Neural progenitor cell (in vitro differentiated cells): ENCODE data around the gene PHYHD1. TPM values are rescaled to one million over a fixed set of nuclear protein-coding genes. Genes with fewer than 3 reads are reported as not detected.

Source experiments
- DNase-seq: peaks from one replicate; pipeline ENCODE4 v3.0.0-alpha.2; 2016; ENCODE audit warnings: low spot score
- H2AFZ ChIP-seq: fragments of 200-600 bp; sonication (generic); replicated peaks from 2 replicates; pipeline ENCODE4 v1.6.1; 2016; ENCODE audit warnings: antibody characterized with exemption
- H3F3A ChIP-seq: fragments of 200-600 bp; sonication (generic); 2 replicates; pipeline ENCODE4 v1.6.1; 2016; ENCODE audit warnings: antibody characterized with exemption, low read depth
- H3K27ac ChIP-seq: fragments of 200-600 bp; sonication (generic); 2 replicates; pipeline ENCODE4 v1.5.1; 2016; ENCODE audit warnings: mild to moderate bottlenecking
- H3K27me3 ChIP-seq: fragments of 200-600 bp; sonication (generic); 2 replicates; pipeline ENCODE4 v1.6.1; 2016; ENCODE audit warnings: mild to moderate bottlenecking, moderate library complexity
- H3K36me3 ChIP-seq: fragments of 200-600 bp; sonication (generic); 2 replicates; pipeline ENCODE4 v1.5.1; 2016
- H3K4me1 ChIP-seq: fragments of 200-600 bp; sonication (generic); 2 replicates; pipeline ENCODE4 v1.6.1; 2016; ENCODE audit warnings: mixed run types
- H3K4me2 ChIP-seq: fragments of 200-600 bp; sonication (generic); 2 replicates; pipeline ENCODE4 v1.6.1; 2016
- H3K4me3 ChIP-seq: fragments of 200-600 bp; sonication (generic); 2 replicates; pipeline ENCODE4 v1.5.1; 2016
- H3K79me2 ChIP-seq: fragments of 200-600 bp; sonication (generic); 2 replicates; pipeline ENCODE4 v1.6.1; 2016; ENCODE audit warnings: low read depth
- H3K9ac ChIP-seq: fragments of 200-600 bp; sonication (generic); 2 replicates; pipeline ENCODE4 v1.6.1; 2016
- H3K9me3 ChIP-seq: fragments of 200-600 bp; sonication (generic); 2 replicates; pipeline ENCODE4 v1.5.1; 2016; ENCODE audit warnings: low read depth
- H4K20me1 ChIP-seq: fragments of 200-600 bp; sonication (generic); 2 replicates; pipeline ENCODE4 v1.6.1; 2016; ENCODE audit warnings: low read depth
- H3K27ac Mint-ChIP-seq: 3 replicates; pipeline ENCODE4 v1.8.0; 2021; ENCODE audit warnings: mixed read lengths
- H3K27me3 Mint-ChIP-seq: 2 replicates; pipeline ENCODE4 v1.8.0; 2022; ENCODE audit warnings: low read depth, mild to moderate bottlenecking, inconsistent platforms, moderate library complexity, mixed read lengths; ENCODE audit not compliant: insufficient read depth
- H3K36me3 Mint-ChIP-seq: 3 replicates; pipeline ENCODE4 v1.8.0; 2021; ENCODE audit warnings: mixed read lengths
- H3K4me1 Mint-ChIP-seq: 3 replicates; pipeline ENCODE4 v1.8.0; 2021; ENCODE audit warnings: mixed read lengths
- H3K4me3 Mint-ChIP-seq: 3 replicates; pipeline ENCODE4 v1.8.0; 2021; ENCODE audit warnings: mild to moderate bottlenecking, moderate library complexity, mixed read lengths
- H3K9me3 Mint-ChIP-seq: 3 replicates; pipeline ENCODE4 v1.8.0; 2020; ENCODE audit warnings: mixed read lengths
- EZH2 ChIP-seq: fragments of 200-600 bp; sonication (generic); IDR thresholded peaks from 2 replicates; pipeline ENCODE4 v1.6.1; 2017; ENCODE audit warnings: antibody characterized with exemption, mild to moderate bottlenecking, moderate library complexity
- EZH2phosphoT487 ChIP-seq: fragments of 200-600 bp; sonication (generic); IDR thresholded peaks from 2 replicates; pipeline ENCODE4 v1.6.1; 2017; ENCODE audit warnings: antibody characterized with exemption
- total RNA-seq: library from RNA; depleted of rRNA; stranded (reverse); fragments of >200 nt; gene quantifications from 2 replicates; pipeline ENCODE4 v1.2.3, GENCODE V29; 2015; ENCODE audit warnings: low replicate concordance
- TF ChIP-seq, protein P1 (sequence below): fragments of 200-600 bp; sonication (generic); IDR thresholded peaks from 2 replicates; pipeline ENCODE4 v1.5.1; 2017; ENCODE audit warnings: antibody characterized with exemption, mild to moderate bottlenecking

The PHYHD1 gene
- total RNA-seq, 1 donor from 2014 or later = 15.2 TPM

- no peak for TF ChIP-seq EZH2phosphoT487
- no peak for TF ChIP-seq EZH2
- TF ChIP-seq, protein P1, sequence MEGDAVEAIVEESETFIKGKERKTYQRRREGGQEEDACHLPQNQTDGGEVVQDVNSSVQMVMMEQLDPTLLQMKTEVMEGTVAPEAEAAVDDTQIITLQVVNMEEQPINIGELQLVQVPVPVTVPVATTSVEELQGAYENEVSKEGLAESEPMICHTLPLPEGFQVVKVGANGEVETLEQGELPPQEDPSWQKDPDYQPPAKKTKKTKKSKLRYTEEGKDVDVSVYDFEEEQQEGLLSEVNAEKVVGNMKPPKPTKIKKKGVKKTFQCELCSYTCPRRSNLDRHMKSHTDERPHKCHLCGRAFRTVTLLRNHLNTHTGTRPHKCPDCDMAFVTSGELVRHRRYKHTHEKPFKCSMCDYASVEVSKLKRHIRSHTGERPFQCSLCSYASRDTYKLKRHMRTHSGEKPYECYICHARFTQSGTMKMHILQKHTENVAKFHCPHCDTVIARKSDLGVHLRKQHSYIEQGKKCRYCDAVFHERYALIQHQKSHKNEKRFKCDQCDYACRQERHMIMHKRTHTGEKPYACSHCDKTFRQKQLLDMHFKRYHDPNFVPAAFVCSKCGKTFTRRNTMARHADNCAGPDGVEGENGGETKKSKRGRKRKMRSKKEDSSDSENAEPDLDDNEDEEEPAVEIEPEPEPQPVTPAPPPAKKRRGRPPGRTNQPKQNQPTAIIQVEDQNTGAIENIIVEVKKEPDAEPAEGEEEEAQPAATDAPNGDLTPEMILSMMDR = no peak
- H3K4me1 ChIP-seq = no peaks in the 10 kb centered on the region
- no peak overlapping the region for H3K9ac ChIP-seq
- H3K4me3 ChIP-seq = no peak overlapping the region
- no peak overlapping the region for H3K27ac ChIP-seq
- H3K27me3 Mint-ChIP-seq = no peaks in the 10 kb centered on the region
- no peaks in the 10 kb centered on the region for H3K36me3 ChIP-seq
- H3K27me3 ChIP-seq = no peaks in the 10 kb centered on the region
- no peaks in the 10 kb centered on the region for H3K9me3 ChIP-seq
- H2AFZ ChIP-seq = no peak overlapping the region
- H3K27ac Mint-ChIP-seq = no peak overlapping the region
- H3K36me3 Mint-ChIP-seq = peaks cover 15% of the 10 kb centered on the region
- no peak for DNase-seq
- no peaks in the 10 kb centered on the region for H3K9me3 Mint-ChIP-seq
- H3F3A ChIP-seq = no peaks in the 10 kb centered on the region
- no peak overlapping the region for H3K4me2 ChIP-seq
- peaks cover 16% of the 10 kb centered on the region for H3K79me2 ChIP-seq
- H3K4me3 Mint-ChIP-seq = no peak overlapping the region
- H4K20me1 ChIP-seq = peaks cover 6% of the 10 kb centered on the region
- no peaks in the 10 kb centered on the region for H3K4me1 Mint-ChIP-seq
Observed at GRCh38 chr9:128903871-128904620, 16.7 kb upstream of the PHYHD1 start.

GRCh38 chr9:128905964-128906363, 14.8 kb upstream of the PHYHD1 start:
- Histone ChIP-seq H3K9me3 (no peaks in the 10 kb centered on the region), H4K20me1 (peaks cover 19% of the 10 kb centered on the region), H2AFZ (no peak overlapping the region), H3K79me2 (peaks cover 15% of the 10 kb centered on the region), H3K9ac (no peak overlapping the region), H3K27ac (no peak overlapping the region), H3K36me3 (no peaks in the 10 kb centered on the region), H3K4me1 (no peaks in the 10 kb centered on the region), H3K27me3 (no peaks in the 10 kb centered on the region), H3F3A (no peaks in the 10 kb centered on the region), H3K4me2 (no peak overlapping the region), H3K4me3 (no peak overlapping the region)
- DNase-seq = no peak
- H3K27ac Mint-ChIP-seq = no peak overlapping the region
- no peak overlapping the region for H3K4me3 Mint-ChIP-seq
- H3K36me3 Mint-ChIP-seq = peaks cover 19% of the 10 kb centered on the region
- TF ChIP-seq, protein P1 = no peak
- TF ChIP-seq EZH2phosphoT487 (no peak), EZH2 (no peak)
- no peaks in the 10 kb centered on the region for H3K27me3 Mint-ChIP-seq
- H3K9me3 Mint-ChIP-seq = no peaks in the 10 kb centered on the region
- H3K4me1 Mint-ChIP-seq = peaks cover under 1% of the 10 kb centered on the region

GRCh38 chr9:128906741-128907140, 14.0 kb upstream of the PHYHD1 start:
- H3K27ac Mint-ChIP-seq = no peak overlapping the region
- H3K9me3 ChIP-seq = no peaks in the 10 kb centered on the region
- peaks cover 7% of the 10 kb centered on the region for H3K4me1 ChIP-seq

More at GRCh38 chr9:128906741-128907140, 14.0 kb upstream of the PHYHD1 start:
- DNase-seq = no peak
- Histone ChIP-seq H3K27ac (no peak overlapping the region), H3K27me3 (no peaks in the 10 kb centered on the region), H3K36me3 (no peaks in the 10 kb centered on the region), H3K9ac (no peak overlapping the region), H3F3A (no peaks in the 10 kb centered on the region), H3K79me2 (peaks cover 7% of the 10 kb centered on the region), H3K4me2 (no peak overlapping the region), H4K20me1 (peaks cover 27% of the 10 kb centered on the region), H3K4me3 (no peak overlapping the region), H2AFZ (no peak overlapping the region)
- Mint-ChIP-seq H3K9me3 (no peaks in the 10 kb centered on the region), H3K27me3 (no peaks in the 10 kb centered on the region), H3K4me1 (peaks cover 6% of the 10 kb centered on the region), H3K36me3 (peaks cover 19% of the 10 kb centered on the region), H3K4me3 (peak overlapping the region; percentile 17)
- no peak for TF ChIP-seq EZH2
- TF ChIP-seq EZH2phosphoT487 = no peak
- TF ChIP-seq, protein P1 = no peak
